ENCODE data around the gene TMEM120A.

The TMEM120A gene

GRCh38 chr7:75955331-75955955, 39.0 kb downstream of the TMEM120A start:
- no peak for DNase-seq

GRCh38 chr7:75953931-75954330, 40.5 kb downstream of the TMEM120A start:
- DNase-seq = no peak

- DNase-seq = no peak
Observed at GRCh38 chr7:75953431-75953830, 41.0 kb downstream of the TMEM120A start.

- no peak for DNase-seq
Observed at GRCh38 chr7:75951506-75951905, 42.9 kb downstream of the TMEM120A start.

GRCh38 chr7:75950111-75950681, 44.2 kb downstream of the TMEM120A start:
- no peak for DNase-seq

- DNase-seq = no peak
Observed at GRCh38 chr7:75948179-75948578, 46.2 kb downstream of the TMEM120A start.

GRCh38 chr7:75946207-75946855, 48.1 kb downstream of the TMEM120A start:
- no peak for DNase-seq

GRCh38 chr7:75945297-75946168, 48.9 kb downstream of the TMEM120A start:
- no peak for DNase-seq

GRCh38 chr7:75944507-75944906, 49.9 kb downstream of the TMEM120A start:
- no peak for DNase-seq

GRCh38 chr7:75943864-75944263, 50.5 kb downstream of the TMEM120A start:
- DNase-seq = no peak

- DNase-seq = no peak
Observed at GRCh38 chr7:75938921-75939320, 55.5 kb downstream of the TMEM120A start.

GRCh38 chr7:75937958-75938786, 56.2 kb downstream of the TMEM120A start:
- no peak for DNase-seq

All from activated naive CD4-positive, alpha-beta T cell (primary cell).